Fibroblast of lung (primary cell): ENCODE measurements around the gene ZSCAN22.

Experiments used
- CTCF ChIP-seq, 2 donors: IDR thresholded peaks in 1 of 2; conservative IDR thresholded peaks in 1 of 2; 1 replicate in 1 of 2; 2 replicates in 1 of 2; pipeline ENCODE4 v1.5.1; 2011 to 2012; ENCODE audit warnings: low read length in 2 of 2, control low read depth in 1 of 2, inconsistent platforms in 1 of 2, low read depth in 1 of 2, mild to moderate bottlenecking in 1 of 2
- EZH2 ChIP-seq: IDR thresholded peaks from 2 replicates; pipeline ENCODE4 v1.5.1; 2012; ENCODE audit warnings: low read length, control low read depth, mild to moderate bottlenecking; ENCODE audit errors: missing control alignments

- TF ChIP-seq CTCF (conservative IDR thresholded peaks at IDR 0.05 in 1 of 2, IDR thresholded peaks at IDR 0.05 in 1 of 2; ENCODE audit: low read depth in 1 of 2, low read length in 2 of 2), result no peak
- TF ChIP-seq EZH2, result no peak
These were observed 8.0 kb downstream of the ZSCAN22 start for GRCh38 chr19:58334691-58335249.
